Adrenal gland (tissue), 12 donors: ENCODE data around the gene HCAR3. TPM values are rescaled to one million over a fixed set of nuclear protein-coding genes. Genes with fewer than 3 reads are reported as not detected.
A peak's percentile ranks its signal among the peaks of the same experiment; 100 is the strongest.
"Not testable (repeated sequence)": the region's sequence is repeated elsewhere in the genome, so short reads cannot be mapped to it uniquely, and the experiment has no call there.

Experiments
- DNase-seq, 7 donors: peaks; one replicate each; pipeline ENCODE4 v3.0.0-alpha.2; 2019 to 2020
- H3K27ac ChIP-seq, 5 donors: fragments of 200-600 bp; sonication (generic) in 4 of 5; 1 replicate in 3 of 5; 2 replicates in 2 of 5; pipeline versions ENCODE4 v1.5.1 to v1.8.0; 2016 to 2020; ENCODE audit warnings: mild to moderate bottlenecking in 1 of 5
- H3K27me3 ChIP-seq: fragments of 200-600 bp; 2 replicates; pipeline ENCODE4 v1.8.0; 2021
- H3K36me3 ChIP-seq, 2 donors: fragments of 200-600 bp; replicated peaks in 1 of 2; 1 replicate in 1 of 2; 2 replicates in 1 of 2; pipeline versions ENCODE4 v1.5.1 to v1.8.0; 2018 to 2022
- H3K4me1 ChIP-seq, 2 donors: fragments of 200-600 bp; replicated peaks in 1 of 2; 1 replicate in 1 of 2; 2 replicates in 1 of 2; pipeline versions ENCODE4 v1.5.1 to v1.8.0; 2018 to 2021
- H3K4me3 ChIP-seq, 4 donors: fragments of 200-600 bp; sonication (generic) in 3 of 4; one replicate each; pipeline ENCODE4 v1.5.1; 2016 to 2018
- H3K9me3 ChIP-seq, 3 donors: fragments of 200-600 bp; sonication (generic) in 1 of 3; replicated peaks in 1 of 3; 1 replicate in 2 of 3; 2 replicates in 1 of 3; pipeline versions ENCODE4 v1.5.1 to v1.8.0; 2016 to 2021
- POLR2A ChIP-seq, 2 donors: fragments of 450-650 bp; IDR thresholded peaks; one replicate each; pipeline ENCODE4 v1.6.1; 2017; ENCODE audit warnings: antibody characterized with exemption in 2 of 2, mild to moderate bottlenecking in 2 of 2, moderate library complexity in 1 of 2
- WGBS, 4 donors: extraction: QIAGEN DNeasy Blood & Tissue Kit in 2 of 4; methylation state at CpG; one replicate each; pipeline versions ENCODE4 v1.1.5 to v1.1.7; 2013 to 2017; 5-methylcytosine and 5-hydroxymethylcytosine counted together
- intact Hi-C, 2 donors: fragments of 100-400 bp; cut with DNase I; formaldehyde crosslinking; loops; one replicate each; pipeline versions ENCODE4 v1.14.1 to v1.15.0; 2022 to 2023
- polyA plus RNA-seq, 3 donors: library from polyadenylated mRNA; stranded (reverse); fragments of 200-250 nt in 2 of 3; fragments of 350-450 nt in 1 of 3; fragmentation: Illumina TruSeq in 1 of 3; extraction: RNeasy Lipid Tissue Mini Kit (QIAGEN cat#74804) in 1 of 3; gene quantifications; one replicate each; pipeline ENCODE4 v1.2.3, GENCODE V29; 2013 to 2014
- total RNA-seq, 9 donors: library from RNA; depleted of rRNA in 4 of 9; stranded (reverse); fragments of >200 nt in 4 of 9; fragments of 120-200 nt in 1 of 9; fragmentation: NEBNext Ultra II Directional in 1 of 9; extraction: Animal tissue kit (Norgen Biotek cat#: 25700) in 1 of 9; gene quantifications; one replicate each; pipeline versions ENCODE4 v1.1.0 to v1.2.4, GENCODE V29; 2013 to 2023
- TF ChIP-seq, protein P1 (sequence below), 6 experiments: fragments of 450-650 bp in 4 of 6; fragments of 200-600 bp in 2 of 6; sonication (generic) in 1 of 6; IDR thresholded peaks; 1 replicate in 5 of 6; 2 replicates in 1 of 6; pipeline versions ENCODE4 v1.5.1 to v1.8.0; 2016 to 2021; ENCODE audit warnings: antibody characterized with exemption in 6 of 6, mild to moderate bottlenecking in 2 of 6, moderate library complexity in 1 of 6
- donor health status: healthy with polysubstance abuse.
- donor health status: Bipolar disorder and iron deficiency.
- donor health status: DM: yes; HTN: yes; CAD: no.
- donor health status: DM: no; HTN: no; CAD: no.
- donor health status: DM: no; HTN: no; CAD: no.
- donor health status: DM: yes; HTN: yes; CAD: no.

The HCAR3 gene
- total and polyA plus RNA-seq, 12 donors, result 0.11 to 0.47 (median 0.20) TPM; not detected in 8

DNA sequence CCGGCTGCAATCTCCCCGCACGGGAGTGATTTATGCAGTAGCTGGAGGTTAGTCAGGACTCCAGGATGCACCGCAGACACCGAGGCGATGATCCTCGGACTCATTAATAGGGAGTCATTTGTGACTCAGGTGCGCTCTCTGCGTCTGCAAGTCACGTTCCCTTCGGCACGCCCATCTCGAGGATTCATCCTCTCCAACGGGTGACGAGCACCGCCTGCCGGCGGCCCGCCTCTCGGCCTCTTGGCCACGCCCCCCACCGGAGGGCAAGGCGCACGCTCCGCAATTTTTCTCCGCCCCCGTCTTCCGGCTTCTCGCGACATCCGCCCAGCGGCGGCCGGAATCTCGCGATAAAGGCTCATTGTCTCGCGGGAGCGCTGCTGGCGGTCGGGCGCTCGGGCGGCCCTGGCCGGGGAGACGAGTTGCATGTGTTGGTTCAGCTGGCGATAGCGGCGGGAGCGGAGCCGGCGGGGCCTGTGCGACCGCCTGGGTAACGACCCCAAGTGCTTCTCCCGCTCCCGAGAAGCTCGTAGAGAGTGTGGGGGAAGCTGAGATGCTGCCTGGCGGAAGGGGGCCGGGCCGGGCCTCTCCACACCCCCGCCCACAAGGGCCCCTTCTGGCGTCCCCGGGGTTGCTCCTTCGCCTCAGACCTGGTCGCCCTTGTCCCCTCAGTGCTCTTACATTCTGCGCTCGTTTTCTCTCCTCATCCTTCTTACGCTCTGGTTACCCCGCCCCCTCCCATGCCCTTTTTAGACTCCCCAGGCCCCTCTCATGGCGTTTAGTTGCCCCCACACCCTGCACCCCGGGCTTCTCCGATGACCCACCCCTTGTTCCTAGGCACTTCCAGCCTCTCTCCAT is 36.1 kb upstream of the HCAR3 start, which contains the start of gene DENR:
TSS of gene DENR (plus strand) at position 361 of the 855 bp plus-strand sequence. CDS start 878 bp downstream, outside the sequence.
- WGBS, 4 donors, result 0 to 1% (median 0%) methylated on average over 36 to 73 of the region's 73 CpGs
- Histone ChIP-seq H3K4me1 (peaks cover 9 to 10% of the 10 kb centered on the region in 2 donors), H3K27me3 (no peaks in the 10 kb centered on the region), H3K36me3 (peaks cover 0 to 40% of the 10 kb centered on the region in 2 donors), H3K9me3 (no peaks in the 10 kb centered on the region), H3K27ac (peak within 1 kb of the TSS in 4 of 5 donors; percentile 72 to 94 (median 76)), H3K4me3 (peak within 1 kb of the TSS; percentile 45 to 85 (median 62))
- DNase-seq, result peak; percentile 98 to 99 (median 99)
- intact Hi-C loops, result loop anchor here in 1 of 2 donors (5.0 kb wide), 1 partner anchor 115 kb away; no protein-coding TSS in a partner anchor
- TF ChIP-seq, protein P1, sequence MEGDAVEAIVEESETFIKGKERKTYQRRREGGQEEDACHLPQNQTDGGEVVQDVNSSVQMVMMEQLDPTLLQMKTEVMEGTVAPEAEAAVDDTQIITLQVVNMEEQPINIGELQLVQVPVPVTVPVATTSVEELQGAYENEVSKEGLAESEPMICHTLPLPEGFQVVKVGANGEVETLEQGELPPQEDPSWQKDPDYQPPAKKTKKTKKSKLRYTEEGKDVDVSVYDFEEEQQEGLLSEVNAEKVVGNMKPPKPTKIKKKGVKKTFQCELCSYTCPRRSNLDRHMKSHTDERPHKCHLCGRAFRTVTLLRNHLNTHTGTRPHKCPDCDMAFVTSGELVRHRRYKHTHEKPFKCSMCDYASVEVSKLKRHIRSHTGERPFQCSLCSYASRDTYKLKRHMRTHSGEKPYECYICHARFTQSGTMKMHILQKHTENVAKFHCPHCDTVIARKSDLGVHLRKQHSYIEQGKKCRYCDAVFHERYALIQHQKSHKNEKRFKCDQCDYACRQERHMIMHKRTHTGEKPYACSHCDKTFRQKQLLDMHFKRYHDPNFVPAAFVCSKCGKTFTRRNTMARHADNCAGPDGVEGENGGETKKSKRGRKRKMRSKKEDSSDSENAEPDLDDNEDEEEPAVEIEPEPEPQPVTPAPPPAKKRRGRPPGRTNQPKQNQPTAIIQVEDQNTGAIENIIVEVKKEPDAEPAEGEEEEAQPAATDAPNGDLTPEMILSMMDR (IDR thresholded peaks at IDR 0.05), result peak; percentile 59 to 91 (median 82)
- TF ChIP-seq POLR2A (IDR thresholded peaks at IDR 0.05), result peak; percentile 77 to 81

DNA sequence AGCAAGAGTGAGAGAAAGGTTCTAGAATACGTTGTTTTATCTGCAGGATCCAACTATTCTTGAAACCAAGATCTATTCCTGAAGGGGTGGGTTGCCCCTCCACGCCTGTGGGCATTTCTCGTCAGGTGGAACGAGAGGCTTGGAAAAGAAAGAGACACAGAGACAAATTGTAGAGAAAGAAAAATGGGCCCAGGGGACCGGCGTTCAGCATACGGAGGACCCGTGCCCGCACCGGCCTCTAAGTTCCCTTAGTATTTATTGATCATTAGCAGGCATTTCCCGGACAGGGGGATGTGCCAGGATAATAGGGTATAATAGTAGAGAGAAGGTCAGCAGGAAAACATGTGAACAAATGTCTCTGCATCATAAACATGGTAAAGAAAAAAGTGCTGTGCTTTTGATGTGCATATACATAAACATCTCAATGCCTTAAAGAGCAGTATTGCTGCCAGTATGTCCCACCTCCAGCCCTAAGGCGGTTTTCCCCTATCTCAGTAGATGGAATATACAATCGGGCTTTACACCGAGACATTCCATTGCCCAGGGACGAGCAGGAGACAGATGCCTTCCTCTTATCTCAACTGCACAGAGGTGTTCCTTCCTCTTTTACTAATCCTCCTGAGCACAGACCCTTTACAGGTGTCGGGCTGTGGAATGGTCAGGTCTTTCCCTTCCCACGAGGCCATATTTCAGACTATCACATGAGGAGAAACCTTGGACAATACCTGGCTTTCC is 34.3 kb upstream of the HCAR3 start:
- WGBS, 4 donors, result 74 to 80% (median 78%) methylated on average over 17 of the region's 17 CpGs

DNA sequence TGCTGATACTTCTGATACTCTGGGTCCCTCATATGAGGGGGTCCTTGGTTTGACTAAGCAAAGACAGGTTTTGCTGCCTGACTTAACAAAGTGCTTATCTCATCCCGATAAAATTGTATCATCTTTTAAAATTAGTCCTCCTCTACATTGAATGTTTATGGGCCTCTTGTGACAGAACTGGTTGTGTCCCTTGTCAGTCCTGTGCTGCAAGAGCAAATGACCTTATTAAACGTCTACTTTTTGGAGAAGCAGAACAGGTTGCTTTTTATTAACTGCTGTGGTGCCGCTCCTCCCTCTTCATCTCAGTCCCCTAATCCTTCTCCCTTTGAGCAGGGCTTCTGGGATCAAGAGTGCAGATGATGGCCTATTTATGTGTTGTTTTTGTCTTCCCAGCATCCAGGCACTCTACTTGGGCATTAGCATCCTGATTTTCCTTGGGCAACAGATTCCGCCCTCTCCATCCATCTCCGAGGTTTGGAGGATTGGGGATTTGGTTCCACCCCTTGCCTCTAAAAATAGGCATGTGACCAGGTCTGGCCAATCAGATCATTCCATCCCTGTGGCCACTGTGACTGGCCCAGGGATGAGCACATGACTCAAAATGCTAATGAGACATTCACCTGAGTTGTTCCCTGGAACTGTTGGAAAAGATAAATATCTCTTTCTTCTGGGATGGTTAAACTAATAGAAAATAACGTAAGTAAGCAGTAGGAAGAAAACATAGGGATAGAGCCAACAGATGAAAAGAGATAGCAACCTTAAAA is 33.1 kb upstream of the HCAR3 start:
- 67 to 77% (median 74%) methylated on average over 6 of the region's 6 CpGs for WGBS, 4 donors
- Histone ChIP-seq H3K27me3 (no peaks in the 10 kb centered on the region), H3K36me3 (peaks cover 0 to 10% of the 10 kb centered on the region in 2 donors), H3K27ac (no peak overlapping the region), H3K9me3 (no peaks in the 10 kb centered on the region), H3K4me3 (no peak overlapping the region), H3K4me1 (peaks cover 9 to 10% of the 10 kb centered on the region in 2 donors)
- no peak for DNase-seq
- TF ChIP-seq, protein P1 (IDR thresholded peaks at IDR 0.05), result no peak
- intact Hi-C loops, result loop anchor here in 1 of 2 donors (5.0 kb wide), 1 partner anchor 112 kb away; no protein-coding TSS in a partner anchor

More for the DNA sequence above, 34.3 kb upstream of the HCAR3 start:
- intact Hi-C loops, result loop anchor here in 1 of 2 donors (5.0 kb wide), 1 partner anchor 114 kb away; no protein-coding TSS in a partner anchor
- not testable (repeated sequence) for DNase-seq, H3K27me3 ChIP-seq, H3K4me3 ChIP-seq, H3K9me3 ChIP-seq, H3K27ac ChIP-seq
- peaks cover 0 to 22% of the 10 kb centered on the region in 2 donors for H3K36me3 ChIP-seq
- H3K4me1 ChIP-seq, result peaks cover 9 to 10% of the 10 kb centered on the region in 2 donors

DNA sequence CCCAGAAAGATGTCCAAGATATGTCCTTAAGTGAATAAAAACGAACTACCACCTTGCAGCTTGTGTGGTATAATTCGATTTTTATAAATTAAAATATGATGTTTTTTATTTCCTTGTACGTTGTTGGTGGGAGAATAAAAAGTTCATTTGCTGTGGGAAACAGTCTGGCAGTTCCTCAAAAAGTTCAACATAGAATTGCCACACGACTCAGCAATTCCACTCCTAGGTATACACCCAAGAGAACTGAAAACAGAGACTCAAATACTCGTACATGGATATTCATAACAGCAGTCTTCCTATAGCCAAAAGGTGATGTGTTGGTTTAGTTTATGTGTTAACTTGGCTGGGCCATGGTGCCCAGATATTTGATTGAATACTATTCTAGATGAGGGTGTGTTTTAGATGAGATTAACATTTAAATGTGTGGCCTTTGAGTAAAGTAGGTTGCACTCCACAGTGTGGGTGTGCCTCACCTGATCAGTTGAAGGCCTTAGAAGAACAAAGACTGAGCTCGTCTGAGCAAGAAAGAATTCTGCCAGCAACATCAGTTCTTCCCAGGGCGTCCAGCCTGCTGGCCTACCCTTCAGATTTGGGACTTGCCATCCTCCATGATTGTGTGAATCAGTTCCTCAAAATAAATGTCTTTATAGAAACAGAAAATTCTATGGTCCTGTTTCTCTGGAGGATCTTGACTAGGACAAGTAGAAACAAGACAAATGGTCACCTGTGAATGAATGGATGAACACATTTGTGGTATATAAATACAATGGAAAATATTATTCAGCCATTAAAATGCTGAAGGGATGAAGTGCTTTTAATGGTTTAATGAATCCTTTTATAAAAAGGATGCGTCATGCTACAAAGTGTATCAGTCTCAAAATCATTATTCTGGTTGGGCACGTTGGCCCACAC is 30.9 kb upstream of the HCAR3 start:
- H3K27me3 ChIP-seq, result no peaks in the 10 kb centered on the region
- WGBS, 4 donors, result 68 to 76% (median 70%) methylated on average over 9 of the region's 9 CpGs
- H3K36me3 ChIP-seq, result no peaks in the 10 kb centered on the region
- no peak for DNase-seq
- intact Hi-C loops, result no loop called here
- TF ChIP-seq, protein P1 (IDR thresholded peaks at IDR 0.05), result no peak
- no peak for TF ChIP-seq POLR2A (IDR thresholded peaks at IDR 0.05)
- H3K4me3 ChIP-seq, result no peak overlapping the region
- no peak overlapping the region for H3K27ac ChIP-seq
- H3K9me3 ChIP-seq, result no peaks in the 10 kb centered on the region
- peaks cover 0 to 5% of the 10 kb centered on the region in 2 donors for H3K4me1 ChIP-seq
